Sigmoid colon (tissue), 7 donors: ENCODE measurements around the gene RPH3AL. TPM values are rescaled to one million over a fixed set of nuclear protein-coding genes. Genes with fewer than 3 reads are reported as not detected.

ENCODE experiments used
- DNase-seq: peaks from one replicate; pipeline ENCODE4 v3.0.0-alpha.2; 2019
- H3K27ac ChIP-seq, 4 donors: fragments of 200-600 bp; sonication (generic); one replicate each; pipeline ENCODE4 v1.5.1; 2016 to 2019; ENCODE audit warnings: mild to moderate bottlenecking in 1 of 4
- H3K27me3 ChIP-seq, 3 donors: fragments of 200-600 bp; sonication (generic); one replicate each; pipeline ENCODE4 v1.5.1; 2019; ENCODE audit warnings: mild to moderate bottlenecking in 1 of 3
- H3K36me3 ChIP-seq, 4 donors: fragments of 200-600 bp; sonication (generic); one replicate each; pipeline ENCODE4 v1.5.1; 2016 to 2019
- H3K4me1 ChIP-seq, 4 donors: fragments of 200-600 bp; sonication (generic); one replicate each; pipeline ENCODE4 v1.5.1; 2017 to 2019
- H3K4me3 ChIP-seq, 4 donors: fragments of 200-600 bp; sonication (generic); one replicate each; pipeline ENCODE4 v1.5.1; 2017 to 2019; ENCODE audit warnings: mild to moderate bottlenecking in 2 of 4, moderate library complexity in 1 of 4
- H3K9me3 ChIP-seq, 4 donors: fragments of 200-600 bp in 3 of 4; sonication (generic) in 3 of 4; one replicate each; pipeline versions ENCODE4 v1.5.1 to v1.6.1; 2013 to 2019
- CTCF ChIP-seq, 4 experiments: fragments of 450-650 bp in 3 of 4; fragments of 200-600 bp in 1 of 4; IDR thresholded peaks; one replicate each; pipeline ENCODE4 v1.5.1; 2016 to 2019; ENCODE audit warnings: antibody characterized with exemption in 4 of 4, mild to moderate bottlenecking in 3 of 4, moderate library complexity in 2 of 4
- EP300 ChIP-seq, 4 donors: sonication (generic); formaldehyde crosslinking; IDR thresholded peaks; one replicate each; pipeline ENCODE4 v1.6.1; 2017; ENCODE audit warnings: antibody characterized with exemption in 4 of 4
- POLR2A ChIP-seq, 2 donors: fragments of 450-650 bp; IDR thresholded peaks; one replicate each; pipeline ENCODE4 v1.6.1; 2016; ENCODE audit warnings: antibody characterized with exemption in 2 of 2, mild to moderate bottlenecking in 2 of 2, moderate library complexity in 2 of 2
- POLR2AphosphoS5 ChIP-seq, 4 donors: sonication (generic); formaldehyde crosslinking; IDR thresholded peaks; one replicate each; pipeline ENCODE4 v1.6.1; 2017; ENCODE audit warnings: antibody characterized with exemption in 4 of 4
- WGBS, 2 donors: extraction: QIAGEN DNeasy Blood & Tissue Kit; methylation state at CpG; one replicate each; pipeline ENCODE4 v1.1.7; 2013; 5-methylcytosine and 5-hydroxymethylcytosine counted together
- intact Hi-C: fragments of 100-400 bp; cut with DNase I; formaldehyde crosslinking; loops from one replicate; pipeline ENCODE4 v1.15.1; 2023
- polyA plus RNA-seq, 3 donors: library from polyadenylated mRNA; stranded (reverse); fragments of 200-250 nt; gene quantifications; one replicate each; pipeline ENCODE4 v1.2.3, GENCODE V29; 2013
- total RNA-seq, 4 donors: library from RNA; depleted of rRNA; stranded (reverse); fragments of >200 nt; gene quantifications; one replicate each; pipeline ENCODE4 v1.1.0, GENCODE V29; 2016
- donor health status: healthy with polysubstance abuse.
- donor health status: Bipolar disorder and iron deficiency.
- donor health status: healthy.

RPH3AL gene
- total and polyA plus RNA-seq, 7 donors: 1.8 to 23.1 (median 12.7) TPM

- H3K9me3 ChIP-seq: no peaks in the 10 kb centered on the region
- 91% methylated on average over 9 of the region's 9 CpGs for WGBS, 2 donors
- no peak overlapping the region for H3K27ac ChIP-seq
- intact Hi-C loops: no loop called here
- no peak overlapping the region for H3K4me3 ChIP-seq
- no peak for DNase-seq
- H3K36me3 ChIP-seq: no peaks in the 10 kb centered on the region
- no peaks in the 10 kb centered on the region for H3K27me3 ChIP-seq
- no peaks in the 10 kb centered on the region for H3K4me1 ChIP-seq
- no peak for TF ChIP-seq CTCF (IDR thresholded peaks at IDR 0.05)
- no peak for TF ChIP-seq POLR2A (IDR thresholded peaks at IDR 0.05)
- TF ChIP-seq POLR2AphosphoS5 (IDR thresholded peaks at IDR 0.05): no peak
- no peak for TF ChIP-seq EP300 (IDR thresholded peaks at IDR 0.05)
These were observed 38.5 kb downstream of the RPH3AL start for GRCh38 chr17:313911-314613.

- Histone ChIP-seq H3K36me3 (no peaks in the 10 kb centered on the region), H3K4me1 (peaks cover 0 to 3% (median 1%) of the 10 kb centered on the region in 4 donors), H3K9me3 (no peaks in the 10 kb centered on the region), H3K4me3 (no peak overlapping the region), H3K27me3 (no peaks in the 10 kb centered on the region), H3K27ac (no peak overlapping the region)
- TF ChIP-seq POLR2A (IDR thresholded peaks at IDR 0.05) (no peak), EP300 (IDR thresholded peaks at IDR 0.05) (no peak), POLR2AphosphoS5 (IDR thresholded peaks at IDR 0.05) (no peak)
- 87 to 91% methylated on average over 10 of the region's 10 CpGs for WGBS, 2 donors
- intact Hi-C loops: no loop called here
- no peak for DNase-seq
These were observed 39.4 kb downstream of the RPH3AL start for GRCh38 chr17:313231-313630.

- DNase-seq: no peak
- TF ChIP-seq POLR2A (IDR thresholded peaks at IDR 0.05) (no peak), CTCF (IDR thresholded peaks at IDR 0.05) (no peak), EP300 (IDR thresholded peaks at IDR 0.05) (no peak), POLR2AphosphoS5 (IDR thresholded peaks at IDR 0.05) (no peak)
- intact Hi-C loops: no loop called here
These were observed 40.0 kb downstream of the RPH3AL start for GRCh38 chr17:312476-313148.

GRCh38 chr17:311119-311782 lies 41.4 kb downstream of the RPH3AL start:
- DNase-seq: peak; percentile 28
- Histone ChIP-seq H3K9me3 (no peaks in the 10 kb centered on the region), H3K36me3 (no peaks in the 10 kb centered on the region), H3K4me1 (peaks cover 0 to 14% (median 8%) of the 10 kb centered on the region in 4 donors), H3K27ac (no peak overlapping the region), H3K27me3 (no peaks in the 10 kb centered on the region), H3K4me3 (no peak overlapping the region)
- TF ChIP-seq CTCF (IDR thresholded peaks at IDR 0.05): no peak
- TF ChIP-seq POLR2A (IDR thresholded peaks at IDR 0.05): no peak
- TF ChIP-seq POLR2AphosphoS5 (IDR thresholded peaks at IDR 0.05): no peak
- TF ChIP-seq EP300 (IDR thresholded peaks at IDR 0.05): no peak
- WGBS, 2 donors: 87 to 94% methylated on average over 20 of the region's 20 CpGs
- intact Hi-C loops: no loop called here

More at GRCh38 chr17:312476-313148, 40.0 kb downstream of the RPH3AL start:
- no peak overlapping the region for H3K27ac ChIP-seq
- no peak overlapping the region for H3K4me3 ChIP-seq
- no peaks in the 10 kb centered on the region for H3K36me3 ChIP-seq
- no peaks in the 10 kb centered on the region for H3K27me3 ChIP-seq
- no peaks in the 10 kb centered on the region for H3K9me3 ChIP-seq
- H3K4me1 ChIP-seq: peaks cover 0 to 10% (median 5%) of the 10 kb centered on the region in 4 donors
- 85 to 87% methylated on average over 18 of the region's 18 CpGs for WGBS, 2 donors
